Peyer's patch (tissue), 4 donors: ENCODE measurements around the gene ZNF79.

ENCODE experiments used
- CTCF ChIP-seq, 6 experiments: fragments of 450-650 bp in 4 of 6; fragments of 200-600 bp in 2 of 6; sonication (generic) in 1 of 6; IDR thresholded peaks; one replicate each; pipeline ENCODE4 v1.5.1; 2017 to 2019; ENCODE audit warnings: antibody characterized with exemption in 6 of 6, mild to moderate bottlenecking in 3 of 6, moderate library complexity in 1 of 6
- POLR2A ChIP-seq, 2 donors: fragments of 450-650 bp; IDR thresholded peaks; one replicate each; pipeline ENCODE4 v1.5.1; 2017; ENCODE audit warnings: antibody characterized with exemption in 2 of 2, mild to moderate bottlenecking in 2 of 2, moderate library complexity in 2 of 2

- TF ChIP-seq POLR2A (IDR thresholded peaks at IDR 0.05) (peak; percentile 73 to 74), CTCF (IDR thresholded peaks at IDR 0.05) (peak in 2 of 6 experiments; percentile 3 to 26)
Observed at GRCh38 chr9:127423934-127424675, at the start of gene ZNF79.
